DMS79 treated with DMSO at 0.1 percent for 48 hours (cell line): ENCODE results near the gene CMIP.
"Not testable (repeated sequence)": the region's sequence is repeated elsewhere in the genome, so short reads cannot be mapped to it uniquely, and the experiment has no call there.

ENCODE experiments used
- DNase-seq: peaks from one replicate; lab custom pipeline; 2025; lab: John Stamatoyannopoulos, UW

Gene CMIP

DNA sequence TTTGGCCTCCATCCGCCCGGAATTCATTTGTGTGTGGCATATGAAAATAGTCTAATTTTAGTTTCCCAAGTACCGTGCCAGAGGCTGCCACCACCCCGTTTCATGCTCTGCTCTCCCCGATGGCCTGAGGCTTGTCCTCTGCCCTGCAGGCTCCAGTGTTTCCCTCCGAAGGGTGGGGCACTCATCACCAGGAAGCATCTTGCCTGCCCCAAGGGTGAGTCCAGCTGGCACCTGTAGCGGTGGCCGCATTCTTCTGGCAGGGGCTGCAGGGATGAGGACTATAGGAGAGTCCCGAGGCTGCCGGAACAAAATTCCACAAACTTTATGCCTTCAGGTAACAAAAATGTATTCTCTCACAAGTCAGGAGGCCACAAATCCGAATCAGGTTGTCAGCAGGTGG lies 23.1 kb upstream of the CMIP start:
- no peak for DNase-seq

GRCh38 chr16:81422153-81422552 lies 22.5 kb upstream of the CMIP start:
- not testable (repeated sequence) for DNase-seq

DNA sequence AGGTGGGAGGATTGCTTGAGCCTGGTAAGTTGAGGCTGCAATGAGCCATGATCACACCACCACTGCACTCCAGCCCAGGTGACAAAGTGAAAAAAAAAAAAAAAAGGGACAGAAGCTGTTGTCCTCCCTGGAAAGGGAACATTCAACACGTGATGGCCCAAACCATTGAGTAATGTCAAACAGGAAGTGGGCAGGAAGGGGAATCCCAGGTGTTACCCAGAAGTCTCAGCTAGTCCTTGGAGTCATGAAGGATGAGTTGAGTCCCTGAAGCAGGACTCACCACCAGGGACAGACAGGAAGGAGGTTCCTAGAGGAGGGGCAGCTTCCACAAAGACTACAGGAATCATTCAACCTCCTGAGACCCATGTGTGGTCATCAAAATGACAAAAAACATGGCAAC lies 19.8 kb upstream of the CMIP start:
- DNase-seq = no peak

- DNase-seq = peak; percentile 83
These were observed 17.4 kb upstream of the CMIP start for GRCh38 chr16:81427219-81427618.

GRCh38 chr16:81429045-81429521 lies 15.5 kb upstream of the CMIP start:
- DNase-seq = no peak

- no peak for DNase-seq
These were observed 12.9 kb upstream of the CMIP start for GRCh38 chr16:81431554-81432353.

- peak; percentile 5 for DNase-seq
These were observed 11.6 kb upstream of the CMIP start for GRCh38 chr16:81432937-81433557.

GRCh38 chr16:81435103-81435502 lies 9.5 kb upstream of the CMIP start:
- DNase-seq = no peak

GRCh38 chr16:81435567-81435966 lies 9.0 kb upstream of the CMIP start:
- DNase-seq = no peak

DNA sequence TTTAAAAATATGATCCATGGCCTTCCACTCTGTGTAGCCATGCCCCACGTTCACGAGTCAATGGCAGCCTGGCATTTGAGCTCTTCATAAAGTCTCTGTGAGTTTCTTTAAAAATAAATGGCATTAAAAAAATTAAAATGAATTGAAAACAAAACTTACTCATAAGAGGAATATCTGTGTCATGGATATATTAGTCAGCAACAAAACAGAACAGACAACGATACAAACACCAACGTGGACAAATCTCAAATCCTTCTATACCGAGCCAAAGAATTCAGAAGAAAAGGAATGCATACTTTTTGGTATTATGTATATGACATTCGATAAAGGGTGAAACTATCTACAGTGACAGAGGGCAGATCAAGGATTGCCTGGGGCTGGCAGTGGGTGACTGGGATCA lies 8.2 kb upstream of the CMIP start:
- no peak for DNase-seq

GRCh38 chr16:81437865-81438264 lies 6.7 kb upstream of the CMIP start:
- DNase-seq = no peak

DNA sequence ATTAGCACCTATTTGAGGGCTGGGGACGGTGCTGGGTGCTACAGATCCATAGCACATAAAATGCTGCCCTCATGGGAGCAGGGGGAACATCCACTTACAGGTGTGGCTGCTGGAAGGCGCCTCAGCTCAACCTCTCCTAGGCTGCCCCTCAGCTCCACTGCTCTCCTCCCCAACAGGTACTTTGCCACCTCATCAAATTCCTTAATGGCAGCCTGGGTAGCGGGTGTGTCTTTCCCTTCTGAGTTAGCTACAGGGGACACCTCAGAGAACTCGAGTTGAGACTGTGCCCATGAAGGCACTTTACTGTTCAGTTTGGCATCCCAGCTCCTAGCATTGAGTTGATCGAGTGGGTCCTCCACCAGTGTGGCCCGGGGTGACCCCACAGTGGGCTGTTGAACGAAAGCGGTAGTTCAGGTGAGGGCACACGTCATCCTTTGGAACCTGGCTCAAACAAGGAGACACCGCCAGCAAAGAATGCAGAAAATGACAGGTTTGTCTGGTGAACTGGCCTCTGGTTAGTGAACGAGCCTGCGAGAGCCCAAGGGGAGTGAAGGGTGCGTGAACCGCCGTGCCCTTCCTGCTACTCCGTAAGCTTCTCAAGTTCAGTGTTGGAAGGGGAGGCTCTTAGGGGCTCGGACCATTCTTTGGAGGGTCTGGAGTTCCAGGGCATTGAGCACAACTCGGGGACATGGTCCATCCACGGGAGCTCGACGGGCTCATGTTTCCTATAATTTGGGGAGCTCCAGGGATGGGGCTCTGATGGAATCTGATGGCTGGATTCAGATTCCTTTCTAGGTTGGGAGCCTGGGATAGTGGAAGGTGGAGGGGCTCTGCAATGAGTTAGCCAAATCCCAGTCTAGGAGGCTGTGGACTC lies 3.5 kb upstream of the CMIP start:
- DNase-seq = no peak

DNA sequence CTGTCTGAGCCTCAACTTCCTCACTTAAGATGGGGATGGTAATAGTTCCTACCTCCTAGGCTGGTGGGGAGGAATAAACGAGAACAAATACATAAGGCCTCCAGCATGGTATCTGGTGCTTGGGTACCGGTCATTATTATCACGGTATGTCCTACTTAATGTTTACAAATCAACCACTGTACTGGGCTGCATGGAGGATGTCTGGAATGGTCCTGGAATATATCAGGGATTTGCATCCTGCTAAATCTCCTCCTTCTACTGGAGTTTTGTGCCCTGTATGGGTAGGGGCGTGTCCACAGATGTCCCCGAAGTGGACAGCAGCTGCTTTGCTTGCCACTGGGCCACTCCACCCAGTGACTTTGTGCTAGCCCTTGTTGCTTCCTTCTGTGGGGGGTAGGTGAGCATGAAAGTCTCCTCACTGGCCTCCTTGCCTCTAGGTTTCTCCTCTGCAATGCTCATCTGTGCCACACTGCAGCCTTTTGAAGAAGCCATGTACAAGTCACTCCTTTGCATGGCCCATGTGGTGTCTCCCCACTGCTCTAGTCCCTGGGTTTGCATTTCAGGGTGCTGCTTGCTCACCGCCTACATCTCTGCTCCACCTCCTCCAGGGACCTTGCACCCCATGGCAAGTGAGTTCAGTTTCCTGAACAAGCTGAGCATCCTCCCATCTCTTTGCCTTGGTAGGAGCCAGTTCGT lies 2.2 kb upstream of the CMIP start:
- no peak for DNase-seq

DNA sequence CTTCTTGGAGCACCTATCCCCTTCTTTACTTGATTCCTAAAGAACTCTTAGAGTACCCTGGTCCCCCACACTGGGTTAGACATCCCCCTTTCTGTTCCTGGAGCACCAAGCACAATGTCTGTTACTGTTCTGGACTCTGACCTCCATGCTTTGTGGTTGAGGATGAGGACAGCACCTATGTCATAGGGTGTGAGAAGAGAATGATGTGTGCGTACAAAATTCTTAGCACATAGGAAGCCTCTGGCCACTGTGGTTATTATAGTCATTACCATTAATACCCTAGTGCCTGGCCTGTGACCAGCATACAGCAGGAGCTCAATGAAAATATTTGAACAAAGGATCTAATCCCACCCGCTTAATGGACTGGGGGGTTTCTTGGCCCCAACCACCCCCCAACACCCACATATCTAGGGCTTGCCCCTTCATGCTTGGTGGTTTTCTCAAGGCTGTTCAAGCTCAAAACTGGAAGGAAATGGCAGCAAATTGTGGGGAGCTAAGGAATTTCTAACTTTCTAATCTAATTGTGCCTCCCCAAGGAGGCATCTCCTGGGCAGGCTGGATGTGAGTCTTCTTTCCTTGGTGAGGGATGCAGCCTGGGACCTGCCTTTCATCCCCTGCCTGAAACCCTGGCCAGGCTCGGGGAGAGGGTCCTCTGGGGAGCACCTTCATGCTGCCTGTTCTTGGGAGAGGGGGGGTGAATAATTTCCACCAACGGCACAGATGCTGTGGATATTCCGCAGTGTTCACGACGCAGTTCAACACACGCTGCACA lies 1.5 kb upstream of the CMIP start:
- DNase-seq = no peak

DNA sequence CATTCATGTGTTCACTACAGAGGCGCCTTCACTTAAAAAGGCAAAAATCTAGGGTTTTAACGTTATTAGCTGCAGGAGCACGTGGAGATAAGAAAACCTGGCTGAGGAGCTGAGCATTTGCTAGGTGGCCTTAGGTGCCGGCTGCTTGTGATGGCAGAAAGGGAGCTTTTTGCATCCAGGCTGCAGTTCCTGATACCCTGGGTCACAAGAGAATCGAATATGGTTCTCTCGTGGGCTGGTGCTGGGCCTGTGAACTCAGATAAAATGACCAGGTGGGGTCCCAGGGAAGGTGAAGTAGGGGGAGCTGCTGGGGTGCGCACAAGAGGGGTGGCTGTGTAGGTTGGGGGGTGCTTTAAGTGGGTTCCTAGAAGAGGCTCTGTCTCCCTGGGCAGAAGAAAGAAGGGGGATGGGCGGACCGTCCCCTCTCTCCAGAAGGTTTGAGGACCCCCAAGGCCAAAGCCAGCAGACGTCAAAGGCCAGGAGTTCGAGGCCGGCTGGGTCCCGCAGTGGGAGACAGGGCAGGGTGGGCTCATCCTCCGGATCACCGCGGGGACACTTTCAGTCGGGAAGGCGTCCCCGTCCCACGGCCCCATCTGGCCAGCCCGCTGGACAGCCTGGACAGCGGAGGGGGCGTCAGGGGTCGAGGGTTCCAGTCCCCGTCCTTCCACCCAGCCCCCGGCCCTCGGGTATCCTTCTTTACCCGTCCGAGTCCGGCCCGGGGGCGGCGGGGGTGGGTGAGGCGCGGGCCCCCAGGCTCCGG lies 740 bp upstream of the CMIP start:
- DNase-seq = no peak

GRCh38 chr16:81445143-81445961 lies 744 bp downstream of the CMIP start:
- peak; percentile 12 for DNase-seq

DNA sequence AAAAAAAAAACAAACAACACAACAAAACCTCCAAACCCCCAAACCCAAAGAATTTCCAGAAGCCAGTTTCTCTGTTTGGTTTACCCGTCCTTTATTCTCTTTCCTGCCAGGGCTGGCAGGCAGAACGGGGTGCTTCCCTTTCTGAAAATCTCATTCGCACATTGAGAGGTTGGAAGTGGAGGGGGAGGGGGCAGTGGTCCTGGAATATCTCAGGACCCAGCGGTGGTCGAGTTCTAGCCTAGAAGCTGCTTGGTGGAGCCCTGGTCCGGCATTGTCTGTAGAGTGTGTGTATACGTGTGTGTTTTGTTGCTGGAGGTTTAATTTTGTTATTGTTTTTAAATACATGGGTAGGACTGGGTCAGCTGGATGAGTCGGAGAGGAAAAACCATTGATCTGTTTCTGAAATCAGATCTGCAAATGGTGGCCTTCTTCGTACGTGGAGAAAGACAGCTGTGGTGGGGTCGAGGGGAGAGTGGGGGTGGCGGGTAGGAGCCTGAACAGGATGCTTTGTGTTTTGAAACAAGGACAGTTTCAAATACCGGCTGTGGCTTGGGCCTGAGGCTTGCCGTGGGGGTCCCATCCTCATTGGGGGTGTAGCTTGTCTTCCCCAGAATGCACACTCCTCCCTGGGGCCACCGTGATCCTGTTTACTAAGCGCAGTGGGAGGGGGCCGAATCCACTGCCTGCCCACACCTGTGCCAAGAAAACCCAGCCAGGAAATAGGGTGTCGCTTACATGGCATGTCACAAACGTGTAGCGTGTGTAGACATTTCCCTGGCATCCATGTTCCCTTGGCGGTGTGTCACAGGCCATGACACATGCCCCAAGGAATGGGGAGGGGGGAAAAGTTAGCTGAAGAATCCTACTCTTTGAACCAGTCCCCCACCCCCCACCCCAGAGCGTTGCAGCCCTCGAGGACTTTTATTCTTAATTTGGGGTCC lies 1.6 kb downstream of the CMIP start:
- peak; percentile 8 for DNase-seq

- no peak for DNase-seq
These were observed 2.3 kb downstream of the CMIP start for GRCh38 chr16:81446907-81447268.
